HL-60/S4 (cell line): ENCODE results near the gene SDHB.

Experiments
- in situ Hi-C: fragments of 300-500 bp; cut with MboI; formaldehyde crosslinking; loops from 2 replicates; pipeline ENCODE4 v1.14.3; 2022; ENCODE audit warnings: low sequenced_read_pairs

The SDHB gene

DNA sequence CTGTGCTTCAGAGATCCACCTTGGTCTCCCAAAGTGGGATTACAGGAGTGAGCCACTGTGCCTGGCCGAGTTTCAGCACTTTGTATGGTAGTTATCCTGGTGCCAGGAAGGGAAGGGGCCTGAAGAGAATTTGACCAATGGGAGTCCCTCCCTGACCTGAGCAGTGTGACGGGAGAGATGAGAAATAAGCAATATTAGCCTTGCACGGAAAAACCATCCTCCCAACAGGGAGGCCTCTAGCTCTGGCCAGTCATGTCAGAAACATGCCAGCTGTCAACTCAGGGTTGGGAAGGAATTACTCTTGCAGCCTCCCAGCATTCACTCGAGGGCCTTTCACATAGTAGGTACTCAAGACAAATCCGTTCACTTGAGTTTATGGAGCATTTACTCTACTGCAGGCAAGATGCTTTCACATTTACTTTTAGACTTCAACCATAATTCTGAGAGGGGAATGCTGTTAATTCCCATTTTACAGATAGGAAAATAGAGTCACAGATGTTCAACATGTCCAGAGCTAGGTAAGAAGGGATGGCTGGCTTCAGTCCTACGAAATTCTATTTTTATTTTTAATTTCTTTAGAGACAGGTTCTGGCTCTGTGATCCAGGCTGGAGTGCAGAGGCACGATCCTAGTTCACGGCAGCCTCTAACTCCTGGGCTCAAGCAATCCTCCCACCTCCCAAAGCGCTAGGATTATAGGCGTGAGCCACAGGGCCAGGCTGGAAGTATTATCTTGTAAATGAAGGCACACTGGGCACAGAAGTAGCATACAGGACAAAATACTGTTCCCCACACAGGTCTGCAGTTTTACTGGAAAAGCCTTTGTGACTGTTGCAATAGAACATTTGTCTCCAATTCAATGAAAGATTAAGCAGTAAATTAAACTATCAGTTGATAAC lies 38.9 kb downstream of the SDHB start:
- in situ Hi-C loops: no loop called here

DNA sequence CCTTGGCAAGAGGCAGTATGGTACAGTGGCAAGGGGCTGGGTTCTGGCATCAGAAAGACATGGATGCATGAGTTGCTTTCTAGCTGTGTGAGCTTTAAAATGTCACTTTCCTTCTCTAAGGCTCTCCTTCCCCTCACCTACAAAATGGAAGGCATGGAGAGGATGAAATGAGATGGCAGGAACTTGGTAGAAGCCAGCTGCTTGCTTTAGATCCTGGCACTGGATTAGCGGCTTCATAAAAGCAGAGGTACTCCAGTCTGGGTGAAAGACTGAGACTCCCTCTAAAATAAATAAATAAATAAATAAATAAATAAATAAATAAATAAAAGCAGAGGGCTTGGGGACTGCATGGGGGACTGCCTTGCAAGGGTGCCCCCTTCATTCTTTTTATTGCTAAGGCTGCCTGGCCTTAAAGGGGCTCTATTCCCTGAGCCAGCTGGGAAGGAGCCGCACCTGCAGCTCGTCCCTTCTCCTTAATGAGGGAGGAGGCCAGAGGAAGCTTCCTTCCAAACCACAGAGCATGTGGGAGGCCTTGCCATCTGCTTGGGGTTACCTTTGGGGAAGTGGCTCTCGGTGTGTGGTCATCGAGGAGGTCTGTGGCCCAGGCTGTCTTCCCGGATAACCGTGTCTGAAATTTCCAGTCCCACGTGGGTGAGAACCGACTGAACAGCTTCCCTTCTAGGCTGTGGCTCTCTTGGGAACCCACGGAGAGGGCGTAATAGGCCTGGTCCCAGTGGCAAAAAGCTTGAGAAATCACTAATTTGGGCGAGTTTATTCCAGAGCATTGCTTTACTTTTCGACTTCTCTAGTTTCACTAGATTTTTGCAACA lies 40.1 kb downstream of the SDHB start:
- in situ Hi-C loops: no loop called here

DNA sequence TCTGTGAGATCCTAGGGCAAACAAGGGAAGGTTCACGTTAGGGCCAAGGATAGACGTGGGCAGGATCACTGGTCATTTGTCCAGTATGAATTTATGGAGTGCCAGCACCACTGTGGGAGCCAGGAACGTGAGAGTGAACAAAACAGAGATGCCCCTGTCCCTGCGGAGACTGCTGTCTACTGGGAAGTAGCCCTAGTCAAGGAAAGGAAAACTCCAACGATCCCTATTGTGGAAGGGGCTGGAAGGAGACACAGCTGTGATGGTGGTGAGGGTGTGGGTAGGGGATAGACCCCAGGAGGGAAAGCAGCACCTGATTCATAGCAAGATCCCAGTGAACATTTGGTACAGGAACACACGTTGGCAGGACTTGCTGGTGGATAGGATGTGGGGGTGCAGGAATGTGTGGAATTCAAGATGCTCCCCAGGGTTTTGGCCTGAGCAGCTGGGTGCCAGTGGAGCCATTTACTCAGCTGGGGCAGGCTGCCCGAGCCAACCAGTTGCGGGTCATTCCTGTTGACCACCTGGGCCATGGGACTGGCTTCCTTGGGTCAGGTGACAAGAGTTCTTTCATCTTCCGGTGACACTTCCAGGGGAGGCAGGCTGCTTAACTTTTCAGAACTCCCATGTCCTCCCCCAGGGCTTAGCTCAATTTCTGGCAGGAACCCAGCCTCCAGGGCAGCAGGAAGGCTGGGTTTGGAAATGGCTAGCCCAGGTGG lies 40.9 kb downstream of the SDHB start:
- in situ Hi-C loops: no loop called here

DNA sequence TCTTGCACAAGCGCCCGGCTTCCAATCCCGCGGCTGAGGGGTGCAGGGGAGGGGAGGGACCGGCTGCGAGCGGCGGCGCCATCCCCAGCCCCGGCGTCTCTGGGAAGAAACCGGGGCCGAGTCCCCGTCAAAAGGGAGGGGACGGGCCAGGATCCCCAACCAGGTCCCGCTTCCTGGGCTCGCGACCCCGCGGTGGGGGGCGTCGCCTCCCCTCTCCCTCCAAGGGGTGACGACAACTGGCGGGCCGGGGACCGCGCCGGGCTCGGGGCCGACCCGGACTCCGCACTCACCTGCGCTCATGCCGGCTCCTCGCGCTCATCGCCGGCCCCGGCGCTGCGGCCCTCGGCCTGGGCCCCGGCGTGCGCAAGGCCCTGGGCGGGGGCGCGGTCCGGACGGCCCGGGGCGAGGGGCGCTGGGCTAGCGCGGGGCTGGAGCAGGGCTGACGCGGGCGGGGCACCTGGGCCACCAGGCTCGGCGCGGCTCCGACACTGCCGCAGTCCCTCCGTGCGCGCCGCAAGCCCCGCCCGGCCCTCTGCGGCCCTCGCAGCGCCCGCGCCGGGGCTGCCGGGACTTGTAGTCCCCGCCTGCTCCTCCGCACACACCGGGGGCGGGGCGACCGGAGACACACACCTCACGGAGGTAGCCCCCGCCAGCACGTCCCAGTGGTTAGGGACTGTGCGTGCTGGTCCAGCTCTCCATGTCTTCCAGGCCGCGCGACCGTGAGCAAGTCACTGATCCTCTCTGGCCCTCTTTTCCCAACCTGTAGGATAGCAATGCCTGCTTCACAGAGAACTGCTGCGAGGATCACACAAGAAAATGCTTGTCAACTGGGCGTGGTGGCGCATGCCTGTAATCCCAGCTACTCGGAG lies 42.2 kb downstream of the SDHB start, which contains the start of gene ATP13A2:
TSS of gene ATP13A2 (minus strand) at position 490 of the 869 bp plus-strand sequence. CDS start at position 300, 190 bp downstream.
- in situ Hi-C loops: no loop called here

DNA sequence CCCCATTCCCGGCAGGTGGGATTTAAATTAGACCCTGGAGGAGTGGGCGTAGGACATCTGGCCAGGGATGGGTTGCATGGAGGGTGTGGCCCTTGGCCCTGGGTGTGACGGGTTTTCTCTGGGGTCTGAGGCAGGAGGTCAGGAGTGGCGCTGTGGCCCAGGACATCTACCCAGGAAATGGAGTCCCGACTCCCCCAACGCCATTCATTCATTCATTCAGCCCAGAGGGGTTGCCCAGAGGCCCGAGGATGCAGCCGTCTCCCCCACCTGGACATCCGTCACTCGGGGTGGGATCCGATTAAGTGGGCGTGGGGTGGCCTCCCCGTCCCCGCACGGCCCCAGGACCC lies 42.8 kb downstream of the SDHB start:
- in situ Hi-C loops: no loop called here

DNA sequence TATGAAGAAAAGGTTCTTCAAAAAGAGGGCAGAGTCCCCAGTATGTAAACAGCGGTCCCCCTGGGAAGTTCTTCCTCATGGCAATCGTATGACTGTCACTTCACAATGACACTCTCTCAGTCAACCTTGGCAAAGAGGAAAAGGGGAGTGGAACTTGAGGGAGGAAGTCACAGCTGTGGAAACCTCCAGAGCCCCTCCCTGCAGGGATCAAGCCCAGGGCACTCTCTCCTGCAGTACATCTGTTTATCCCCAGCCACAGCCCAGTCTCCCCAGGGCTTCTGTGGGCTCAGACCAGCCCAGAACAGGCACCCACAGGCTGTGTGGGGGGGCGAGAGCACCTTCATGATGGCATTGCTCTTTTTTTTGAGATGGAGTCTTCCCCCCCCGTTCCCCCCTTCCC lies 44.1 kb downstream of the SDHB start:
- in situ Hi-C loops: no loop called here

DNA sequence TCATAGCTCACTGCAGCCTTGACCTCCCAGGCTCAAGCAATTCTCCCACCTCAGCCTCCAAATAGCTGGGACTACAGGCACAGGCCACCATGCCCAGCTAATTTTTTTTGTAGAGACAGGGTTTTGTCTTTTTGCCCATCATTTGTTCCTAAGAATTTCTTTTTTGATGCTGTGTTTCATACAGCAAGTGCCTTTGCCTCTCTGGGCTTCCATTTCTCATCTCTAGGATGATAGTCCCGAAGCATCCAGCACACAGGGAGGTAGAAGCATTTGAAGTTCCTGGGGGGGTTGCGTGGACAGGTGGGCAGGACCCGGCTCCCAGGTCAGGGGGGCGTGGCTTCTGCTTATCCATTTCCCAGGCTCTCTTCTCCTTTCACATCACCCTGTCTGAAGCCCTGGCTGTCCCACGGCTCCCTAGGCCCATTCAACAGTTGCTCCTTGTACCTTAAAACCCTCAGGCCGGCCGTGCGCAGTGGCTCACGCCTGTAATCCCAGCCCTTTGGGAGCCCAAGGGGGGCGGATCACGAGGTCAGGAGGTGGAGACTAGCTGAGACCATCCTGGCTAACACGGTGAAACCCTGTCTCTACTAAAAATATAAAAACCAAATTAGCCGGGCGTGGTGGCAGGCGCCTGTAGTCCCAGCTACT lies 45.5 kb downstream of the SDHB start:
- in situ Hi-C loops: no loop called here

DNA sequence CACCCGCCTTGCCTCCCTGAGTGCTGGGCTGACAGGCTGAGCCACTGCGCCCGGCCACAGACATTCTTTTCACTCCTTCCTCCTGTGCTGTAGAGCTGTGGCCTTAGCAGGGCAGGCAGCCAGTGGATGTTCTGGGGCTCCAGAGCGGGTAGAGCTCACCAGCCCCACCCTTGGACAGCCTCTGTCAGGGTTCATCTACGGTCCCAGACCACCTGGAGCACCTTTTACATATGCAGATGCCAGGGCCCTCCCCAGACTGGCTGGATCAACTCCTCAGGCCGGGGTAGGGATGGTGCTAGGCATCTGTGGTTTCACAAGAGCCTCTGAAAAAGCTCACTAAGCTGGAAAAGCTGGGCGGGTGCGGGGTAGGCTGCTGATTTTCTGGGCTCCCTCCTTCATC lies 46.7 kb downstream of the SDHB start:
- in situ Hi-C loops: no loop called here

DNA sequence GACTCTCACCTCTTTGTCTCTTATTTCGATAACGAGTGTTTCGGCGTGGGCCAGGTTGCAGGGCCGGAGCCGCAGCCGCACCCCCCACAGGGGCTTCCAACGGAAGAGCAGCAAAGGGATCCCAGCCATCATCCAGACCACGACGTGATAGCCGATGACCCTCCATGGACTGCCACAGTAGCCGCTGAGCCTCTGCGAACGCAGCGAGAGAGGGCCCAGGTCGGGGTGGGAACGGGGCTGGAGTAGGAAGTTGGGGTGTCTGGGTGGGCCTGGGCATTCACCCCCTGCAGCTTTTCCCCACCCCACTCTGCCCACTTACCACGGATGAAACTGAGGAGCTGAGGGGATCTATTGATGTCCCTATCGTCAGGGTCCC lies 48.5 kb downstream of the SDHB start:
- in situ Hi-C loops: no loop called here

DNA sequence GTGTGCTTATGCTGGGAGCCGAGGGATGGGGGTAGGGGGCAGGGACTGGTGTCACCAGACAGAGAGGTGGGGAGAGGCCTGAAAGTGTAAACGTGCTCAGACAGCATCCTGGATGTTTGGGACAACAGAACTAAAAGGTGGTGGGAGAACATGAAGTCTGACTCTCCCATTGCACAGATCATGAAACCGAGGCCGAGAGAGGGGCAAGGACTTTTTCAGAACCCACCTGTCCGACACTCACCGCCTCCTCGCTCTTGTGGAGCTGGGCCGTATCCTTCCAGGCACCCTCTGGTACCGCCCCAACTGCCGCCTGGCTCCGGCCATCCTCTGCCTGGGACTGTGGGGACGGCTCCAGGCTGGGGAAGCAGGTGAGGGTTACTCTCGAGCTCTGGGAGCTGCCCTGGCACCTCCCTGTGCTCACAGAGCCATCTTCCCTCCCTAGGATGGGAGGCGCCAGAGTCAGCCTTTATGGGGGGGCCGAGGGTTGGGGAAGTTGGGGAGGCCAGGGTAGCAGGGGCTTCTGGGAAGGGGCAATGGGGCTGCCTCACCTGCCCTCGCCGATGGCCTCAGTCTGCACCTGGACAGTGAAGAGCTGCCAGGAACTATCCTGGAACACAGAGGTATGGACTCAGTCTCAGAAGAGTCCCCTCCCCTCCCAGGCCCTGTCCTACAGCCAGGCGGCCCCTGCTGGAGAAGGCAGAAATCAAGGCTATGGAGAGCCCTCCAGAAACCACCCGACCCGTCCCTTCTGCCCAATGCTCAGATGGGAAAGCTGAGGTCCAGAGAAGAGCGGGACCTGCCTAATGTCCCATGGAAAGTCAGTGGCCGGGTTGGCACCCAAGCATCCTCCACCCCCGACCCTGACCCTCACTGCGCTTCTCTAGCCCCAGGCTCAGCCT lies 49.1 kb downstream of the SDHB start:
- in situ Hi-C loops: no loop called here

DNA sequence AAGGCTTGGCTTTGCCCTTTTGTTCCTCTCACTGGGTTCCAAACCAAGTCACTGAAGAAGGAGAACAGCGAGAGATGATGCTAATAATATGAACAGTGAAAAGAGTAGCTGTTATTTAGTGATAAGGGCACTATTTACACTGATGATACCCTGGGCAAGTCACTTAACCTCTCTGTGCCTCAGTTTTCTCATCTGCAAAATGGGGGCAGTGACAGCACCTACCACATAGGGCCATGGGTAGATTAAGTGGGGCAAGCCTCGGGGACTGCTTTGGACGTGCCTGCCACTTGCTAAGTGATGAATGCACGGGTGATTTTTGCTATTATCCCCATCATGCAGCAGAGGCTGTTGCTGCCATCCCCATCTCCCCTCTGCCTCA lies 51.3 kb downstream of the SDHB start:
- in situ Hi-C loops: no loop called here

DNA sequence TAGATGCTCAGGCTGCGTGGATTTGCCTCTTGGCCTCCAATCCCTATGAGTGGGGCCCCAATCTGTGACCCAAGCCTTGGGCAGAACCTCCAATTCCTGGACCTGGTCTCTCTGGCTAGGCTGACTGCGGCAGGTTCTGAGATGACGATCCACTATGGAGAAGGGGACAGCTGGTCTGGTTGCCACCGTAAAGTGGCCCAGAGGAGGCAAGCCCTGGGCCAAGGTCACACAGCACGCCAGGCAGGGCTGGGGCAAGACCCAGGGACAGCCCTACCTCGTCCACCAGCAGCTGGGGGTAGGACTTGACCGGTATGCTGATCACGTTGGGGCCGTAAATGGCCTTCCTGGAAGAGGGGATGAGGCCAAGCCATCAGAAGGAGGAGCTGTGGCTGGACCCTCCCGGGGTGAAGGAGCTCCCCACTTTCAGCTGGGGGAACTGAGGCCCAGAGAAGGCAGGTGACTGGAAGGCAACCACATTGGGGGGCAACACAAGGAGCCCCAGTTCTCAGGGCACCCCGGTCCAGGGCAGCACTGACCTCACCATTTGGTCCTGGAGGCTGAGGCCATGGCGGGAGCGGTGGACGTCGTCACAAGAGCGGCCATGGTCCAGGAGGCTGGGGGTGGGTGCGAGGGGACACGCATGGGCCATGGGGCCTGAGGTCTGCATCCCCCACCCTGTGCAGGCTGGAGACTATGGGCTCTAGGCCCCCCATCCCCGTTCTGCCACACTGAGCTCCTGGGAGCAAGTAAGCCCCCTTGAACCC lies 51.9 kb downstream of the SDHB start:
- in situ Hi-C loops: no loop called here

DNA sequence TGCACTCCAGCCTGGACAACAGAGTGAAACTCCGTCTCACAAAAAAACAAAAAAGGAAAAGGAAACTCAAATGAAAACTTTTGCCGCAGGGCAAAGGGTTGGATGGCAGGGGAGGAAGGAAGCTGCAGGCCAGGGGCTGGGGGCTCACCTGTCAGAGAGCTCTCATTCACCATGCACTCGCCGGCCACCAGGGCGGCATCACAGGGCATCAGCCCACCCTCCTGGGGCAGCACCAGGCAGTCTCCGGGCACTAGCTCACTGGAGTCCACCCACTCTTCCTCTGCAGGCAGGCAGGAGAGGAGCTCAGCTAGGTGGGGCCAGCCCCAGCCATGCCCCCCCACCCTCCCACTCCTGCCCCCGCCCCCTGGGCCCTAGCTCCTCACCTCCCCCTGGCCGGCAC lies 54.0 kb downstream of the SDHB start:
- in situ Hi-C loops: no loop called here

DNA sequence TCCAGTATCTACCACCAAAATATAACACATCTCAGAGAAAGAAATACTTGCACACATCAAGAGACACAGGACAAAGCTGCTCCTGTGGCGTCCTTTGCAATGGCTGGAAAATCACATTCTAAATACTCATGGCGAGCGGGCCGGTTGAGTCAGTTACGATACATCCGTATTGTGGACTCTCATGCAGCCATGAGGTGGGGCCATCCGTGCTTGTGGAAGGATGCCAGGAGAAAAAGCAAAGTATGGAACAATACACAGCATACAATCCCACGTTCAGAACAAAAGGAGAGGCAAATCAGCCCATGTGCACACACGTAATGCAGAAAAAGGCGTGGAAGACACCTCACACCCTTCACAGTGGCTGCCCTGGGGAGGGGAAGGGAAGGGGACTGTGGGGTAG lies 55.2 kb downstream of the SDHB start:
- in situ Hi-C loops: no loop called here

DNA sequence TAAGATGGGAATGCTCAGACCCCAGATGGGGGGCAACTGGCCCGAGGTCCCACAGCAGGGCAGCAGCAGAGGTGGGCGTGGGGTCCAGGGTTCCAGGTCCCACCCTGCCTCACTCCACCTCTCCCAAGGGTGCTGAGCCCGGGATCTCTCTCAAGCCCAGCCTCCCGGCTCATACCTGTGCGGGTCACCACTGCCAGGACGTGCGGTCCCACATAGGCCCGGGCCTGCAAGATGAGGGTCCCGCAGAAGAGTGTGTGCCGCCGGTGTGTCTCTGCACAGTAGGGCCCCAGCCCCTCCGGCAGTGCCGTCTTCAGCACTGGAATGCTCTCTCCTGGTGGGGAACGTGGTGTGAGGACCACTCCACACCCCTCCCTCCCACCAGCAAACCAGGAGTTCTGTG lies 57.0 kb downstream of the SDHB start:
- in situ Hi-C loops: no loop called here

DNA sequence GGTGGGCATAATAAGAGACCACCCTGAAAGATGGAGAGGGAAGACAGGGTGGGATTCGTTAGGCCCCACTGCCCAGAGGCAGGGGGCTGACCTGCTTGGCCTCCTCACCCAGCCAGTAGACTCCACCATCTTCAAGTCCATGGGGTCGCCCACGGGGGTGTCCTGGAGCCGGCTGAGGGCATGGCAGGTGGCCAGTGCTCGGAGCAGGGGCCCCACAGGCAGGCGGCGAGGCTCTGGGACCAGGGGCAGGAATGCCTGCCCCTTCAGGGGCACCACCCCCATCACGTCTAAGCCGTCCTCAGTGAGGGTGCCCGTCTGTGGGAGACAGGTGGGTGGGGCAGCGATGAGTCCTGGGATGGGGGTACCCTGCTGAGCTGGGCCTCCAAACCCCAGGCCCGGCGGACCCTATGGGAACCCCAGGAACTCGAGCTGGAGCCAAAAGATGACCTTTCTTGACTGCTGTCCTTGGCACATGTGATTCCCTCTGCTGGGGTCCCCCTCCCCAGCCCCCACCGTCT lies 60.3 kb downstream of the SDHB start:
- in situ Hi-C loops: no loop called here

DNA sequence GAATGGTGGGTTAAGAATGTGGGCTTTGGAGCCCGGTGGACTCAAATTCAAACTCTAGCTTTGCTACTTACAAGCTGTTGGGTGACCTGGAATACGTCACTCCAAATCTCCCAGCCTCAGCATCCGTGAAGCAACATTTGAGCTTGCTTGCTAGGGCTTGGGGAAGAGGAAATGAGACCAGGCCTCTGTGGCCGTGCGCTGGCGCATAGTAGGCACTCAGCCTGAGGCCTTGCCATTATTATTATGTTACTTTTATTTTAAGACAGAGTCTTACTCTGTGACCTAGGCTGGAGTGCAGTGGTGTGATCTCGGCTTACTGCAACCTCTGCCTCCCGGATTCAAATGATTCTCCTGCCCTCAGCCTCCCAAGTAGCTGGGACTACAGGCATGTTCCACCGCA lies 61.2 kb downstream of the SDHB start:
- in situ Hi-C loops: no loop called here

DNA sequence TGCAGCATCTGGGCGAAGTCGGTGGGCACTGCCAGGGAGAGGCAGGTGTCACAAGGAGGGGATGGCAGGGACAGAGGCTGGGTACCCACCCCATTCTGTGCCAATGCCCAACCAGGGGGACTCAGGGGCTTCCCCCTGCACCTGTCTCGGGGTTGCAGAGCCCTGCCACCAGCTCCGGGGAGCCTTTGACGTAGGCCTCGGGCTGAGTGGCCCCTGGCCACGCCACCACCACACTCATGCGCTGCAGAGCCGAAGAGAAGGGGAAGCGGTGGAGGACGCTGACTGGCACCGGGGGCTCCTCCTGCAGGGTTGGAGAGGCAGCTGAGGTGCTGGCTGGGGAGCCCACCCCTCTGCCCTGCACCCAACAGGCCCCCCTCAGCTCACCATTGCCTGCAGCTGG lies 61.7 kb downstream of the SDHB start:
- in situ Hi-C loops: no loop called here
